HL-60 (cell line): Measurements from ENCODE around the gene GRIK2.

Experiments
- DNase-seq, 2 experiments: peaks; one replicate each; pipeline ENCODE4 v3.0.0-alpha.2; 2010 to 2020; ENCODE audit warnings: low read depth in 1 of 2, low spot score in 1 of 2
- H3K27ac ChIP-seq: fragments of 250-450 bp; sonication (Bioruptor Pico); replicated peaks from 2 replicates; pipeline ENCODE4 v1.5.1; 2020; ENCODE audit warnings: mild to moderate bottlenecking, moderate library complexity
- H3K27me3 ChIP-seq: fragments of 250-450 bp; sonication (Bioruptor Pico); 2 replicates; pipeline ENCODE4 v1.5.1; 2021; ENCODE audit warnings: mild to moderate bottlenecking, moderate library complexity; ENCODE audit not compliant: insufficient read depth, poor library complexity, severe bottlenecking
- H3K4me3 ChIP-seq: replicated peaks from 2 replicates; pipeline ENCODE4 v1.5.1; 2011; ENCODE audit warnings: mild to moderate bottlenecking, control low read depth, low read length; ENCODE audit not compliant: insufficient read depth
- CTCF ChIP-seq: IDR thresholded peaks from one replicate; pipeline ENCODE4 v1.5.1; 2011; ENCODE audit warnings: low read length, control low read depth, inconsistent platforms; ENCODE audit not compliant: insufficient read depth
- GABPA ChIP-seq: IDR thresholded peaks from 2 replicates; pipeline ENCODE4 v1.6.1; 2012; ENCODE audit warnings: low read depth
- POLR2AphosphoS5 ChIP-seq: IDR thresholded peaks from 2 replicates; pipeline ENCODE4 v1.6.1; 2012; ENCODE audit warnings: low read depth
- REST ChIP-seq: IDR thresholded peaks from 2 replicates; pipeline ENCODE4 v1.6.1; 2012; ENCODE audit warnings: low read depth; ENCODE audit not compliant: insufficient replicate concordance
- SPI1 ChIP-seq: IDR thresholded peaks from 2 replicates; pipeline ENCODE4 v1.6.1; 2012; ENCODE audit warnings: low read depth, mild to moderate bottlenecking, borderline replicate concordance

Gene GRIK2

GRCh38 chr6:101783287-101783686, 389.8 kb downstream of the GRIK2 start:
- H3K4me3 ChIP-seq, result no peak overlapping the region
- no peak for DNase-seq
- no peak overlapping the region for H3K27ac ChIP-seq
- TF ChIP-seq POLR2AphosphoS5 (no peak), REST (no peak), CTCF (no peak), GABPA (no peak), SPI1 (no peak)
- H3K27me3 ChIP-seq, result no peaks in the 10 kb centered on the region

GRCh38 chr6:101784094-101784493, 390.6 kb downstream of the GRIK2 start:
- Histone ChIP-seq H3K27ac (no peak overlapping the region), H3K4me3 (no peak overlapping the region), H3K27me3 (no peaks in the 10 kb centered on the region)
- TF ChIP-seq CTCF (no peak), REST (no peak), SPI1 (no peak), GABPA (no peak), POLR2AphosphoS5 (no peak)
- DNase-seq, result no peak

GRCh38 chr6:101799531-101799930, 406.0 kb downstream of the GRIK2 start:
- H3K27ac ChIP-seq, result no peak overlapping the region
- no peaks in the 10 kb centered on the region for H3K27me3 ChIP-seq
- DNase-seq, result no peak
- TF ChIP-seq GABPA, result no peak
- TF ChIP-seq REST, result no peak
- no peak overlapping the region for H3K4me3 ChIP-seq

GRCh38 chr6:101800598-101800997, 407.1 kb downstream of the GRIK2 start:
- TF ChIP-seq SPI1 (no peak), POLR2AphosphoS5 (no peak), GABPA (no peak), CTCF (no peak), REST (no peak)
- H3K27ac ChIP-seq, result no peak overlapping the region
- no peak for DNase-seq
- H3K27me3 ChIP-seq, result no peaks in the 10 kb centered on the region
- H3K4me3 ChIP-seq, result no peak overlapping the region
